ENCODE measurements around the gene POR.
"Not testable (repeated sequence)": the region's sequence is repeated elsewhere in the genome, so short reads cannot be mapped to it uniquely, and the experiment has no call there.

POR gene

GRCh38 chr7:75993689-75994387 lies 78.9 kb downstream of the POR start:
- peak; percentile 68 for DNase-seq

- DNase-seq: peak; percentile 96
These were observed 79.6 kb downstream of the POR start, which contains the start of gene TMEM120A for GRCh38 chr7:75994388-75995051. Gene TMEM120A (minus strand): TSS chr7:75994595. CDS start chr7:75994570, 25 bp downstream.

GRCh38 chr7:75995052-75995471 lies 80.1 kb downstream of the POR start:
- DNase-seq: no peak

- no peak for DNase-seq
These were observed 81.0 kb downstream of the POR start for GRCh38 chr7:75995996-75996395.

- DNase-seq: no peak
These were observed 81.5 kb downstream of the POR start for GRCh38 chr7:75996476-75996875.

GRCh38 chr7:75998038-75998437 lies 83.1 kb downstream of the POR start:
- DNase-seq: no peak

GRCh38 chr7:76000566-76000965 lies 85.6 kb downstream of the POR start:
- no peak for DNase-seq

- no peak for DNase-seq
These were observed 87.2 kb downstream of the POR start for GRCh38 chr7:76002139-76002538.

GRCh38 chr7:76002822-76003221 lies 87.9 kb downstream of the POR start:
- no peak for DNase-seq

- DNase-seq: no peak
These were observed 88.4 kb downstream of the POR start for GRCh38 chr7:76003351-76003750.

- DNase-seq: not testable (repeated sequence)
These were observed 90.0 kb downstream of the POR start for GRCh38 chr7:76005004-76005403.

- no peak for DNase-seq
These were observed 93.3 kb downstream of the POR start for GRCh38 chr7:76008156-76008687.

- DNase-seq: no peak
These were observed 95.0 kb downstream of the POR start for GRCh38 chr7:76009672-76010600.

GRCh38 chr7:76011442-76011861 lies 96.5 kb downstream of the POR start:
- DNase-seq: no peak

- no peak for DNase-seq
These were observed 101.4 kb downstream of the POR start for GRCh38 chr7:76016191-76016947.

- DNase-seq: not testable (repeated sequence)
These were observed 103.6 kb downstream of the POR start for GRCh38 chr7:76018520-76018919.

GRCh38 chr7:76020031-76020714 lies 105.2 kb downstream of the POR start:
- DNase-seq: peak; percentile 91

- DNase-seq: no peak
These were observed 107.2 kb downstream of the POR start for GRCh38 chr7:76022026-76022780.

GRCh38 chr7:76023002-76023401 lies 108.0 kb downstream of the POR start:
- no peak for DNase-seq

GRCh38 chr7:76029682-76030081 lies 114.7 kb downstream of the POR start:
- DNase-seq: not testable (repeated sequence)

- DNase-seq: no peak
These were observed 117.0 kb downstream of the POR start for GRCh38 chr7:76031964-76032363.

Measured in activated CD8-positive, alpha-beta memory T cell treated with anti-CD3 and anti-CD28 coated beads for 24 hours (primary cell).